Tibial artery (tissue), 4 donors: ENCODE measurements around the gene ARPC4.

Experiments used
- DNase-seq, 2 donors: peaks; one replicate each; pipeline ENCODE4 v3.0.0-alpha.2; 2019
- H3K27ac ChIP-seq, 2 donors: fragments of 200-600 bp; sonication (generic) in 1 of 2; 1 replicate in 1 of 2; 2 replicates in 1 of 2; pipeline ENCODE4 v1.5.1; 2018 to 2019; ENCODE audit warnings: mild to moderate bottlenecking in 1 of 2
- H3K27me3 ChIP-seq, 2 donors: fragments of 200-600 bp; sonication (generic) in 1 of 2; one replicate each; pipeline versions ENCODE4 v1.5.1 to v1.6.0; 2016 to 2019
- H3K36me3 ChIP-seq, 3 donors: fragments of 200-600 bp; sonication (generic) in 2 of 3; one replicate each; pipeline ENCODE4 v1.5.1; 2016 to 2019; ENCODE audit warnings: mild to moderate bottlenecking in 2 of 3
- H3K4me1 ChIP-seq, 4 donors: fragments of 200-600 bp; sonication (generic) in 2 of 4; 1 replicate in 3 of 4; 2 replicates in 1 of 4; pipeline ENCODE4 v1.5.1; 2016 to 2019
- H3K4me3 ChIP-seq, 2 donors: fragments of 200-600 bp; sonication (generic) in 1 of 2; 1 replicate in 1 of 2; 2 replicates in 1 of 2; pipeline ENCODE4 v1.5.1; 2018 to 2019; ENCODE audit warnings: mild to moderate bottlenecking in 2 of 2
- H3K9me3 ChIP-seq, 3 donors: fragments of 200-600 bp; sonication (generic) in 1 of 3; one replicate each; pipeline ENCODE4 v1.5.1; 2016 to 2019
- intact Hi-C: fragments of 100-400 bp; cut with DNase I; formaldehyde crosslinking; loops from one replicate; pipeline ENCODE4 v1.15.0; 2023; ENCODE audit warnings: low total_unique reads
- TF ChIP-seq, protein P1 (sequence below), 2 experiments: fragments of 200-600 bp in 1 of 2; fragments of 450-650 bp in 1 of 2; IDR thresholded peaks; one replicate each; pipeline ENCODE4 v1.5.1; 2017 to 2019; ENCODE audit warnings: antibody characterized with exemption in 2 of 2, mild to moderate bottlenecking in 1 of 2, moderate library complexity in 1 of 2

ARPC4 gene

DNA sequence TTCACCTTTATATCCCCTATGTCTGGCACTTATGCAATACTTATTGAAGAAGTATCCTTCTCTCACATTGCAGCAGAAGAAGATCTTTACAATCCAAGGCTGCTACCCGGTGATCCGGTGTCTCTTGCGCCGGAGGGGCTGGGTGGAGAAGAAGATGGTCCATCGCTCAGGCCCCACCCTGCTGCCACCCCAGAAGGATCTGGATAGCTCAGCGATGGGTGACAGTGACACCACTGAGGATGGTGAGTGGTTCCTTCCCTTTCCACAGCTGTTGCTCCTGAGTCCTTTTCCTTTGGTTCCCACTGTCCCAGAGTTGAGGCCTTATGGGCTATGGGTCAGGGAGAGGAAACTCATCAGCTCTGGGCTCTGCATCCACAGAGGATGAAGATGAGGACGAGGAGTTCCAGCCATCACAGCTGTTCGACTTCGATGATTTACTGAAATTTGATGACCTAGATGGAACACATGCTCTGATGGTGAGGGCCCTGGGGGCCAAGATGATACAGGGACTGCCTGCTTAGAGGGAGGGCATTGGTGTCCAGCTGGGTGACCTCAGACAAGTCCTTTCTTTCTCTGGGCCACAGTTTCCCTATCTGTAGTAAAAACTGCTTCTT lies 20.1 kb downstream of the ARPC4 start:
- H3K27ac ChIP-seq = no peak overlapping the region

GRCh38 chr3:9815986-9816385 lies 23.1 kb downstream of the ARPC4 start:
- peaks cover 0 to 6% (median 1%) of the 10 kb centered on the region in 4 donors for H3K4me1 ChIP-seq
- no peaks in the 10 kb centered on the region for H3K27me3 ChIP-seq
- H3K27ac ChIP-seq = no peak overlapping the region
- peaks cover 0 to 72% (median 11%) of the 10 kb centered on the region in 3 donors for H3K36me3 ChIP-seq
- no peak overlapping the region for H3K4me3 ChIP-seq
- intact Hi-C loops = no loop called here
- H3K9me3 ChIP-seq = no peaks in the 10 kb centered on the region
- TF ChIP-seq, protein P1, sequence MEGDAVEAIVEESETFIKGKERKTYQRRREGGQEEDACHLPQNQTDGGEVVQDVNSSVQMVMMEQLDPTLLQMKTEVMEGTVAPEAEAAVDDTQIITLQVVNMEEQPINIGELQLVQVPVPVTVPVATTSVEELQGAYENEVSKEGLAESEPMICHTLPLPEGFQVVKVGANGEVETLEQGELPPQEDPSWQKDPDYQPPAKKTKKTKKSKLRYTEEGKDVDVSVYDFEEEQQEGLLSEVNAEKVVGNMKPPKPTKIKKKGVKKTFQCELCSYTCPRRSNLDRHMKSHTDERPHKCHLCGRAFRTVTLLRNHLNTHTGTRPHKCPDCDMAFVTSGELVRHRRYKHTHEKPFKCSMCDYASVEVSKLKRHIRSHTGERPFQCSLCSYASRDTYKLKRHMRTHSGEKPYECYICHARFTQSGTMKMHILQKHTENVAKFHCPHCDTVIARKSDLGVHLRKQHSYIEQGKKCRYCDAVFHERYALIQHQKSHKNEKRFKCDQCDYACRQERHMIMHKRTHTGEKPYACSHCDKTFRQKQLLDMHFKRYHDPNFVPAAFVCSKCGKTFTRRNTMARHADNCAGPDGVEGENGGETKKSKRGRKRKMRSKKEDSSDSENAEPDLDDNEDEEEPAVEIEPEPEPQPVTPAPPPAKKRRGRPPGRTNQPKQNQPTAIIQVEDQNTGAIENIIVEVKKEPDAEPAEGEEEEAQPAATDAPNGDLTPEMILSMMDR (IDR thresholded peaks at IDR 0.05) = no peak
- DNase-seq = no peak

More for the DNA sequence above, 20.1 kb downstream of the ARPC4 start:
- H3K27me3 ChIP-seq = no peaks in the 10 kb centered on the region
- H3K9me3 ChIP-seq = no peaks in the 10 kb centered on the region
- no peak for DNase-seq
- peaks cover 0 to 16% (median 13%) of the 10 kb centered on the region in 4 donors for H3K4me1 ChIP-seq
- H3K36me3 ChIP-seq = peaks cover 0 to 45% (median 11%) of the 10 kb centered on the region in 3 donors
- intact Hi-C loops = no loop called here
- TF ChIP-seq, protein P1 (IDR thresholded peaks at IDR 0.05) = no peak
- H3K4me3 ChIP-seq = no peak overlapping the region

- H3K27ac ChIP-seq = no peak overlapping the region
- intact Hi-C loops = no loop called here
- H3K36me3 ChIP-seq = peaks cover 0 to 71% (median 14%) of the 10 kb centered on the region in 3 donors
- no peaks in the 10 kb centered on the region for H3K9me3 ChIP-seq
- no peak for DNase-seq
- no peaks in the 10 kb centered on the region for H3K4me1 ChIP-seq
- no peaks in the 10 kb centered on the region for H3K27me3 ChIP-seq
- H3K4me3 ChIP-seq = no peak overlapping the region
- TF ChIP-seq, protein P1 (IDR thresholded peaks at IDR 0.05) = no peak
Observed at GRCh38 chr3:9817436-9817835, 24.6 kb downstream of the ARPC4 start.

DNA sequence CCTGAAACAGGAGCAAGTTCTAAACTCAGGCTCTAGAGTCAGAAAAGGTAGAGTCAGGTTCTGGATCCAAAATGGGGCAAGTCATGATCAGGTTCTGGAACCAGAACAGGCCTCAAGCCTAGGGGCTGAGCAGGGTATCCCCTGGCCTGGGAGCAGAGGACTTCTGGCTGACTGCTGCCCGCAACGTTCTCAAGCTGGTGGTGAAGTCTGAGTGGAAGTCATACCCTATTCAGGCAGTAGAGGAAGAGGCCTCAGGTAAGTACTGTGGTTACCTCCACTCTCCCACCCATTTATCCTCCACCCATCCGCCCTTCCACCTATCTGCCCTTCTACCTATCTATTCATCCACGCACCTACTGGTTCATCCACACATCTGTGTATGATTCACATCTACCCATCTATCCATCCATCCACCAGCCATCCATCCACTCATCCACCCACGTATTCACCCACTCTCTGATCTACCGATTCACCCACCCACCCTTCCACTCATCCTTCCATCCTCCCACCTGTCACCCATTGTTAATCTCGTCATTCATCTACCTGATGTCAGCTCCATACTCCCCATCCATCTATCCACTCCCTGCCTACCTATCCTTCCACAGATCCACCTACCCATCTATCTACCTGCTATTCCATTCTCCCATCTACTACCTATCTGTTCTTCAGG lies 25.9 kb downstream of the ARPC4 start:
- H3K4me1 ChIP-seq = no peaks in the 10 kb centered on the region
- no peaks in the 10 kb centered on the region for H3K27me3 ChIP-seq
- H3K9me3 ChIP-seq = no peaks in the 10 kb centered on the region
- no peak overlapping the region for H3K27ac ChIP-seq
- peaks cover 0 to 57% (median 3%) of the 10 kb centered on the region in 3 donors for H3K36me3 ChIP-seq
- DNase-seq = no peak
- intact Hi-C loops = no loop called here
- no peak overlapping the region for H3K4me3 ChIP-seq
- TF ChIP-seq, protein P1 (IDR thresholded peaks at IDR 0.05) = no peak

- H3K4me3 ChIP-seq = no peak overlapping the region
- H3K36me3 ChIP-seq = peaks cover 0 to 42% (median 3%) of the 10 kb centered on the region in 3 donors
- H3K27ac ChIP-seq = no peak overlapping the region
- H3K27me3 ChIP-seq = no peaks in the 10 kb centered on the region
- TF ChIP-seq, protein P1 (IDR thresholded peaks at IDR 0.05) = no peak
- intact Hi-C loops = no loop called here
- no peak for DNase-seq
- no peaks in the 10 kb centered on the region for H3K9me3 ChIP-seq
- no peaks in the 10 kb centered on the region for H3K4me1 ChIP-seq
Observed at GRCh38 chr3:9820543-9820942, 27.7 kb downstream of the ARPC4 start.
